ENCODE results near the gene ZNF362. TPM values are rescaled to one million over a fixed set of nuclear protein-coding genes. Genes with fewer than 3 reads are reported as not detected.

ZNF362 gene
- total RNA-seq, 2 experiments from 2014 or later, result 21.4 to 21.8 TPM

DNA sequence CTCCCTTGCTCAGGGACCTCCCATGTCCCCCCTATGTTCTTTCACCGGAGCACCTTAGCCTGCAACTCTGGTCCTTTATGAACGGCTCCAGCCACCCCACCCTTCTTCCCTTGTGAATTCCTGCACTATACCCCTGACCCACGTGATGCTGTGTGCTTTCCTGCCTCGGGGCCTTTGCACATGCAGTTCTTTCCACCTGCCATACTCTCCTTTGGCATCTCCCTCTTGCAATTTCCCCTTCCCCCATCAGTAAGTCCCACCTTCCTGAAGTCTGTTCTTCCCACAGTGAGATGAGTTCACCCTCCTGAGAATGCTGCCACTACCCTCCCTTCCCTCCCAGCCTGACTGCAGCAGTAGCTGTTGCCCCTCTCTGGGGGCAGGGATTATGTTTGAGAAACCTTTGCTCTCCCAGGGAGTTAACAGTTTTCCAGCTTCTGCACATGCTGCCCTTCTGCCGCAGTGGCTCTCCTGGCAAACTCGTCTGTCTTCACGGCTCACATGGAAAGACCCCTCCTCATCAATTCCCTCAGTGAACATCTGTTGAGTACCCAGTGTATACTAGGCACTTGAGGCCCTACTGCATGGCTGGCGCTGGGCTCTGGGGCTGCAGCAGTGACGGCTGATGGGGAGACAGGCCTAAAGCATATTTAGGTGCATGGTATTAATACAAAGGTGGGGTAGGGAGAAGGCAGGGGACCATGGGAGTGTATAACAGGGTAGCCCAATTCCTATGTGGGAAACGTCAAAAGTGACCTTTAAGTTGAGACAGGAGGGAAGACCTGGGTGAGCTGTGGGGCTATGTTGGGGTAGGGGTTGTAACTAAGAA is 9.7 kb downstream of the ZNF362 start:
- H3K4me3 Mint-ChIP-seq, result no peak overlapping the region
- CTCF ChIA-PET, result no interaction called here
- no peaks in the 10 kb centered on the region for H3K4me1 Mint-ChIP-seq
- no peak overlapping the region for H3K27ac Mint-ChIP-seq
- H3K9me3 Mint-ChIP-seq, result no peaks in the 10 kb centered on the region
- POLR2A ChIA-PET, result no interaction called here
- DNase-seq, result no peak
- no peaks in the 10 kb centered on the region for H3K27me3 Mint-ChIP-seq
- no peaks in the 10 kb centered on the region for H3K36me3 Mint-ChIP-seq (ENCODE audit: low read depth)

- Mint-ChIP-seq H3K27me3 (no peaks in the 10 kb centered on the region), H3K9me3 (no peaks in the 10 kb centered on the region), H3K36me3 (ENCODE audit: low read depth) (no peaks in the 10 kb centered on the region), H3K4me1 (no peaks in the 10 kb centered on the region), H3K4me3 (no peak overlapping the region), H3K27ac (no peak overlapping the region)
- no peak for DNase-seq
- POLR2A ChIA-PET, result no interaction called here
- CTCF ChIA-PET, result interaction anchor here (1.2 kb wide), 1 partner anchor 12 kb away, joined by 3 read pairs; no protein-coding TSS in a partner anchor
Measured at GRCh38 chr1:33266766-33267165, 10.5 kb downstream of the ZNF362 start.

- H3K36me3 Mint-ChIP-seq (ENCODE audit: low read depth), result no peaks in the 10 kb centered on the region
- no peaks in the 10 kb centered on the region for H3K9me3 Mint-ChIP-seq
- no peak overlapping the region for H3K4me3 Mint-ChIP-seq
- no peak for DNase-seq
- ChIA-PET POLR2A (no interaction called here), CTCF (interaction anchor here (1.1 to 1.2 kb wide), 2 partner anchors 13 to 28 kb away, joined by 3 to 4 read pairs; no protein-coding TSS in a partner anchor)
- H3K27ac Mint-ChIP-seq, result no peak overlapping the region
- peaks cover 2% of the 10 kb centered on the region for H3K4me1 Mint-ChIP-seq
- no peaks in the 10 kb centered on the region for H3K27me3 Mint-ChIP-seq
Measured at GRCh38 chr1:33267468-33268205, 11.3 kb downstream of the ZNF362 start.

DNA sequence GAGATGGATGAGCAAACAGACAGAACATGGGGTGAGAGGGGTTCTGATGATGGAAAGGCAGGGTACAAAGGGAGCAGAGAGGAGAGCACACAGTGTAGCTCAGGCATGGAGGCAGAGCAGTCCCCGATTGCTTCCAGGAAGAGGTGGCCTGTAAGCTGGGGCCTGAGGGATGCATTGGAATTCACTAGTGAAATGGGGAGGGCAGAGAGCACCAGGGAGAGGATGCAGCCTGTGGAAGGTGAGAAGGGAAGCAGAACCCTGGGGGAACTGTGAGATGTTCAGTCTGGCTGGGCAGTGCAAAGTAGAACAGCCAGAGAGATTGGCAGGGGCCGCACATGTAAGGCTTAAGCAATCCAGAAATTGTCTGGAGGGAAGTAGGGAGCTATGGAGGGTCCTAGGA is 12.2 kb downstream of the ZNF362 start:
- ChIA-PET CTCF (interaction anchor here (1.1 kb wide), 1 partner anchor 27 kb away, joined by 4 read pairs; no protein-coding TSS in a partner anchor), POLR2A (no interaction called here)
- Mint-ChIP-seq H3K27ac (no peak overlapping the region), H3K36me3 (ENCODE audit: low read depth) (peaks cover 2% of the 10 kb centered on the region), H3K27me3 (no peaks in the 10 kb centered on the region), H3K9me3 (no peaks in the 10 kb centered on the region), H3K4me1 (peaks cover 11% of the 10 kb centered on the region), H3K4me3 (no peak overlapping the region)
- no peak for DNase-seq

GRCh38 chr1:33268927-33269610 is 12.8 kb downstream of the ZNF362 start:
- Mint-ChIP-seq H3K4me1 (peaks cover 15% of the 10 kb centered on the region), H3K27ac (no peak overlapping the region), H3K36me3 (ENCODE audit: low read depth) (peaks cover 2% of the 10 kb centered on the region), H3K9me3 (no peaks in the 10 kb centered on the region), H3K27me3 (no peaks in the 10 kb centered on the region), H3K4me3 (no peak overlapping the region)
- POLR2A ChIA-PET, result no interaction called here
- DNase-seq, result no peak
- CTCF ChIA-PET, result no interaction called here

GRCh38 chr1:33269621-33270020 is 13.3 kb downstream of the ZNF362 start:
- H3K27me3 Mint-ChIP-seq, result no peaks in the 10 kb centered on the region
- H3K27ac Mint-ChIP-seq, result no peak overlapping the region
- no peak for DNase-seq
- peaks cover 15% of the 10 kb centered on the region for H3K4me1 Mint-ChIP-seq
- no peaks in the 10 kb centered on the region for H3K9me3 Mint-ChIP-seq
- peaks cover 2% of the 10 kb centered on the region for H3K36me3 Mint-ChIP-seq (ENCODE audit: low read depth)
- POLR2A ChIA-PET, result no interaction called here
- CTCF ChIA-PET, result no interaction called here
- H3K4me3 Mint-ChIP-seq, result no peak overlapping the region

- DNase-seq, result no peak
- H3K9me3 Mint-ChIP-seq, result no peaks in the 10 kb centered on the region
- CTCF ChIA-PET, result no interaction called here
- no peak overlapping the region for H3K27ac Mint-ChIP-seq
- H3K4me1 Mint-ChIP-seq, result peaks cover 15% of the 10 kb centered on the region
- H3K36me3 Mint-ChIP-seq (ENCODE audit: low read depth), result peaks cover 2% of the 10 kb centered on the region
- POLR2A ChIA-PET, result no interaction called here
- no peaks in the 10 kb centered on the region for H3K27me3 Mint-ChIP-seq
- no peak overlapping the region for H3K4me3 Mint-ChIP-seq
Measured at GRCh38 chr1:33270379-33270778, 14.1 kb downstream of the ZNF362 start.

GRCh38 chr1:33270808-33271465 is 14.6 kb downstream of the ZNF362 start:
- no peak overlapping the region for H3K4me3 Mint-ChIP-seq
- H3K27ac Mint-ChIP-seq, result no peak overlapping the region
- DNase-seq, result no peak
- no peaks in the 10 kb centered on the region for H3K9me3 Mint-ChIP-seq
- H3K27me3 Mint-ChIP-seq, result no peaks in the 10 kb centered on the region
- H3K4me1 Mint-ChIP-seq, result peaks cover 15% of the 10 kb centered on the region
- H3K36me3 Mint-ChIP-seq (ENCODE audit: low read depth), result peaks cover 2% of the 10 kb centered on the region
- POLR2A ChIA-PET, result no interaction called here
- CTCF ChIA-PET, result no interaction called here

GRCh38 chr1:33271666-33272505 is 15.6 kb downstream of the ZNF362 start:
- DNase-seq, result no peak
- H3K9me3 Mint-ChIP-seq, result no peaks in the 10 kb centered on the region
- no peak overlapping the region for H3K4me3 Mint-ChIP-seq
- peaks cover 15% of the 10 kb centered on the region for H3K4me1 Mint-ChIP-seq
- no peaks in the 10 kb centered on the region for H3K27me3 Mint-ChIP-seq
- ChIA-PET POLR2A (no interaction called here), CTCF (interaction anchor here (0.9 to 1.1 kb wide), 2 partner anchors 23 to 24 kb away, joined by 4 to 5 read pairs; no protein-coding TSS in a partner anchor)
- H3K36me3 Mint-ChIP-seq (ENCODE audit: low read depth), result peaks cover 4% of the 10 kb centered on the region
- H3K27ac Mint-ChIP-seq, result no peak overlapping the region

GRCh38 chr1:33272509-33272908 is 16.2 kb downstream of the ZNF362 start:
- ChIA-PET CTCF (interaction anchor here (0.9 to 1.1 kb wide), 3 partner anchors 13 to 24 kb away, joined by 3 to 5 read pairs (median 4); no protein-coding TSS in a partner anchor), POLR2A (no interaction called here)
- H3K36me3 Mint-ChIP-seq (ENCODE audit: low read depth), result peaks cover 5% of the 10 kb centered on the region
- peaks cover 15% of the 10 kb centered on the region for H3K4me1 Mint-ChIP-seq
- H3K27ac Mint-ChIP-seq, result peak overlapping the region; percentile 82
- no peaks in the 10 kb centered on the region for H3K27me3 Mint-ChIP-seq
- no peak for DNase-seq
- no peaks in the 10 kb centered on the region for H3K9me3 Mint-ChIP-seq
- no peak overlapping the region for H3K4me3 Mint-ChIP-seq

- no peak for DNase-seq
- POLR2A ChIA-PET, result no interaction called here
- Mint-ChIP-seq H3K27ac (peak overlapping the region; percentile 82), H3K27me3 (no peaks in the 10 kb centered on the region), H3K4me3 (no peak overlapping the region), H3K9me3 (no peaks in the 10 kb centered on the region), H3K4me1 (peaks cover 15% of the 10 kb centered on the region), H3K36me3 (ENCODE audit: low read depth) (peaks cover 5% of the 10 kb centered on the region)
- CTCF ChIA-PET, result interaction anchor here (1.0 kb wide), 1 partner anchor 13 kb away, joined by 3 read pairs; no protein-coding TSS in a partner anchor
Measured at GRCh38 chr1:33272930-33273329, 16.6 kb downstream of the ZNF362 start.

DNA sequence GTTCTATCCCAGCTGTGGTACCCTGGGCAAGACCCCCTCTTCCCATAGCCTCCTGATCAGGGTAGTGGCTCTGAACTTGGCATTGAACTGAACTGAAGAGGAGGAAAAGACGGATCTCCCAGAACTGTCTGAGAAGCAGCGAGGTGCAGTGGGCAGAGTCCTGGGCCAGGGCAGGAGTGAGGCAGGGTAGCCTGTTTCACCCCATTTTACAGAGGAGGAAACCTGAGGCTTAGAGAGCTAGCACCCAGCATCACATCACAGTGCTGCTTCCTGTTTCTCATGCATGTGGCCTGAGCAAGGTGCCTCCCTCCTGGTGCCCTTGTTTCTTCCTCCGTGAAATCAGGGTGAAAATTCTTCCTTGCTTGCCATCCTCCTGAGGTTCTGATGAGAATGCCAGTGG is 17.1 kb downstream of the ZNF362 start:
- Mint-ChIP-seq H3K4me3 (no peak overlapping the region), H3K27me3 (no peaks in the 10 kb centered on the region), H3K36me3 (ENCODE audit: low read depth) (peaks cover 5% of the 10 kb centered on the region), H3K4me1 (peaks cover 15% of the 10 kb centered on the region), H3K9me3 (no peaks in the 10 kb centered on the region), H3K27ac (peak overlapping the region; percentile 82)
- ChIA-PET POLR2A (no interaction called here), CTCF (interaction anchor here (1.0 kb wide), 1 partner anchor 14 kb away, joined by 3 read pairs; no protein-coding TSS in a partner anchor)
- no peak for DNase-seq

Measured in activated CD4-positive, alpha-beta T cell treated with anti-CD3 and anti-CD28 coated beads, Interleukin-2, amount 10 ng/mL, durations not matched to agents 7 days and 5 days (primary cell).